Activated naive CD8-positive, alpha-beta T cell treated with anti-CD3 and anti-CD28 coated beads, Interleukin-2, amount 50 U/mL, for 24 hours (primary cell): ENCODE measurements around the gene ORAI1.
"Not testable (repeated sequence)": the region's sequence is repeated elsewhere in the genome, so short reads cannot be mapped to it uniquely, and the experiment has no call there.

Experiments
- ATAC-seq: fragments of 150-1000 bp; cut with Tn5 transposase; one replicate; pipeline ENCODE4 v1.10.0; 2021
- DNase-seq: peaks from one replicate; pipeline ENCODE4 v3.0.0; 2021
- H3K27ac Mint-ChIP-seq: one replicate; pipeline ENCODE4 v1.8.0; 2021; ENCODE audit warnings: mild to moderate bottlenecking, mixed read lengths
- H3K27me3 Mint-ChIP-seq: one replicate; pipeline ENCODE4 v1.8.0; 2021; ENCODE audit warnings: mixed read lengths
- H3K36me3 Mint-ChIP-seq: one replicate; pipeline ENCODE4 v1.8.0; 2021; ENCODE audit warnings: low read depth, mixed read lengths
- H3K4me1 Mint-ChIP-seq: one replicate; pipeline ENCODE4 v1.8.0; 2021; ENCODE audit warnings: mixed read lengths
- H3K4me3 Mint-ChIP-seq: one replicate; pipeline ENCODE4 v1.8.0; 2021; ENCODE audit warnings: mild to moderate bottlenecking, moderate library complexity, mixed read lengths
- H3K9me3 Mint-ChIP-seq: one replicate; pipeline ENCODE4 v1.8.0; 2021; ENCODE audit warnings: mixed read lengths

The ORAI1 gene

GRCh38 chr12:121626853-121627640, 717 bp downstream of the ORAI1 start:
- Mint-ChIP-seq H3K4me1 (peaks cover 60% of the 10 kb centered on the region), H3K27ac (peak overlapping the region; percentile 99), H3K9me3 (no peaks in the 10 kb centered on the region), H3K27me3 (no peaks in the 10 kb centered on the region), H3K36me3 (peaks cover 31% of the 10 kb centered on the region), H3K4me3 (peak overlapping the region; percentile 91)
- DNase-seq (peak; percentile 89), ATAC-seq (peak; percentile 71)

DNA sequence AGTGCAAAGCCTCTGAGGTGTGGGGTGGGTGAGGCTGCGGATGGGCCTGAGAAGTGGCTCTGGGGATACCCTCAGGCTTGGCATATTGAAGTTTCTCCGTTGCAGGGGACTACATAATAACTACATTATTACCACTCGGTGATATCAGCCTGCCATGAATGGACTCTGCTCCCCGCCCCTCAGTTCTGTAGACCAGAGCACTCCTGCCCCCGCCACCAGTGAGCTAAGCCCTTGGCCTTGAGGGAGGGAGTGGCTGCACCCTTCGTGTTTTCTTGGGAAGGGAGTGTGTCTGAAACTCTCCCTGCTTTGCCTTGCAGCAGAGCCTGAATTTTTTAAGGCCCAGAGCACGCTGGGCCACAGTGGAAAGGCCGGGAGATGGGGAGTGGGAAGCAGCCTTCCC, 1.7 kb downstream of the ORAI1 start:
- Mint-ChIP-seq H3K27ac (peak overlapping the region; percentile 99), H3K4me1 (peaks cover 70% of the 10 kb centered on the region)
- ATAC-seq, result peak; percentile 2

GRCh38 chr12:121628536-121628935, 2.2 kb downstream of the ORAI1 start:
- peaks cover 37% of the 10 kb centered on the region for H3K36me3 Mint-ChIP-seq
- no peaks in the 10 kb centered on the region for H3K27me3 Mint-ChIP-seq
- H3K4me1 Mint-ChIP-seq, result peaks cover 74% of the 10 kb centered on the region
- peak overlapping the region; percentile 91 for H3K4me3 Mint-ChIP-seq
- peak; percentile 44 for DNase-seq
- ATAC-seq, result no peak
- peak overlapping the region; percentile 99 for H3K27ac Mint-ChIP-seq
- no peaks in the 10 kb centered on the region for H3K9me3 Mint-ChIP-seq

More for the DNA sequence above, 1.7 kb downstream of the ORAI1 start:
- Mint-ChIP-seq H3K27me3 (no peaks in the 10 kb centered on the region), H3K36me3 (peaks cover 37% of the 10 kb centered on the region), H3K9me3 (no peaks in the 10 kb centered on the region), H3K4me3 (peak overlapping the region; percentile 91)
- DNase-seq, result peak; percentile 41

DNA sequence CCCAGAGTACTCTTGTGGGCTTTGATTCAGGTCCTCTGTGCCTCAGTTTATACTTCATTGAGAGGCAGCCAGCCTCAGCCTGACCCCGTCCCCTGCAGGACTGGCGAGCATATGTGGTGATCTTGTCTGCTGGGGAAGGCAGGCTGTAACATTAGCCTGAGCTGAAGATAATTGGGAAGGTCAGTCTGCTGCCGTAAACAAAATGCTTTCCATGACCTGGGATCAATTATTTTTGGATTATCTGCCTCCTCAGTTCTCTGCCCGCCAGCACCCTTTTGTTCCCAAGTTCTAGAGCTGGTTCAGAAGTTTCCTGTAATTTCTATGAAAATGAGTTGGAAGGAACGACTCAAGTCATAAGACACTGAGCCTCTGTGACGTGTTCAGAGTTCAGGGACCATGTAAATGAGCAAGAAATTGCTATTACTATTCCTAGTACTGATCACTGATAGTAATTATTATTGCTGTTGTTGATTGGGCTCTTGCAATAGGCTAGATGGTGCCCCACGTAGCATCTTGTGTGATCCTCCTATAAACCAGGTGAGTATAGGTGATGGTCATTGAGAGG, 4.5 kb downstream of the ORAI1 start:
- H3K9me3 Mint-ChIP-seq, result no peaks in the 10 kb centered on the region
- H3K27ac Mint-ChIP-seq, result peak overlapping the region; percentile 99
- DNase-seq, result no peak
- ATAC-seq, result no peak
- H3K4me1 Mint-ChIP-seq, result peaks cover 75% of the 10 kb centered on the region
- H3K4me3 Mint-ChIP-seq, result peak overlapping the region; percentile 91
- H3K36me3 Mint-ChIP-seq, result peaks cover 41% of the 10 kb centered on the region
- no peaks in the 10 kb centered on the region for H3K27me3 Mint-ChIP-seq

GRCh38 chr12:121632069-121632970, 6.0 kb downstream of the ORAI1 start:
- peak overlapping the region; percentile 40 for H3K4me3 Mint-ChIP-seq
- no peaks in the 10 kb centered on the region for H3K27me3 Mint-ChIP-seq
- H3K36me3 Mint-ChIP-seq, result peaks cover 41% of the 10 kb centered on the region
- DNase-seq, result no peak
- H3K4me1 Mint-ChIP-seq, result peaks cover 84% of the 10 kb centered on the region
- H3K9me3 Mint-ChIP-seq, result no peaks in the 10 kb centered on the region
- peak overlapping the region; percentile 89 for H3K27ac Mint-ChIP-seq
- no peak for ATAC-seq

DNA sequence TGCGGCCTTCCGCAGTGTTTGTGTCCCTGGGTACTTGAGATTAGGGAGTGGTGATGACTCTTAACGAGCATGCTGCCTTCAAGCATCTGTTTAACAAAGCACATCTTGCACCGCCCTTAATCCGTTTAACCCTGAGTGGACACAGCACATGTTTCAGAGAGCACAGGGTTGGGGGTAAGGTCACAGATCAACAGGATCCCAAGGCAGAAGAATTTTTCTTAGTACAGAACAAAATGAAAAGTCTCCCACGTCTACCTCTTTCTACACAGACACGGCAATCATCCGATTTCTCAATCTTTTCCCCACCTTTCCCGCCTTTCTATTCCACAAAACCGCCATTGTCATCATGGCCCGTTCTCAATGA, 7.5 kb downstream of the ORAI1 start:
- not testable (repeated sequence) for H3K9me3 Mint-ChIP-seq, DNase-seq, H3K27me3 Mint-ChIP-seq, ATAC-seq, H3K27ac Mint-ChIP-seq, H3K4me3 Mint-ChIP-seq
- Mint-ChIP-seq H3K4me1 (peaks cover 83% of the 10 kb centered on the region), H3K36me3 (peaks cover 36% of the 10 kb centered on the region)

DNA sequence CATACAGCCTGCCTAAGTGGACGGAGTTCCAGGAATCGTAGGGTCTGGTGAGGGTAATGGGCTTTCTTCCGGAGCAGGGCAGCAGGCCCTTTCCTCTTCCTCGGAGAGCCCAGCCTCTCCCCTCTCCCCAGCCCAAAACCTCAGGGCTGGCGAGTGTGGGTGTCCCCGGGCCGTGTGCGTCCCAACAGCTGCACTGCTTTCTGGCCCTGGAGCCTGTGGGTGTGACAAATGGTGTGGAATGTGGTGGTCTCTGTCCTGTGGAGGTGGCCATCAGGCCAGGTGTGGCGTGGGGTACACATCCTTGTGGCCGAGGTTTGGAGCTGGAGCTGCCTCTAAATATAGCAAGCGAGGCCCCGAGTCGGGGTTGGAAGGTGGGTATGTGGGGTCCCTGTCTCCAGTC, 8.5 kb downstream of the ORAI1 start:
- Mint-ChIP-seq H3K4me1 (peaks cover 77% of the 10 kb centered on the region), H3K27ac (peak overlapping the region; percentile 81), H3K9me3 (no peaks in the 10 kb centered on the region), H3K4me3 (peak overlapping the region; percentile 11), H3K36me3 (peaks cover 30% of the 10 kb centered on the region), H3K27me3 (no peaks in the 10 kb centered on the region)
- ATAC-seq (no peak), DNase-seq (no peak)

GRCh38 chr12:121637231-121637914, 11.0 kb downstream of the ORAI1 start:
- ATAC-seq, result peak; percentile 82
- Mint-ChIP-seq H3K4me1 (peaks cover 57% of the 10 kb centered on the region), H3K27me3 (no peaks in the 10 kb centered on the region), H3K4me3 (peak overlapping the region; percentile 61), H3K36me3 (peaks cover 23% of the 10 kb centered on the region), H3K9me3 (no peaks in the 10 kb centered on the region), H3K27ac (peak overlapping the region; percentile 92)
- DNase-seq, result peak; percentile 76

- no peaks in the 10 kb centered on the region for H3K27me3 Mint-ChIP-seq
- H3K4me1 Mint-ChIP-seq, result peaks cover 46% of the 10 kb centered on the region
- peaks cover 24% of the 10 kb centered on the region for H3K36me3 Mint-ChIP-seq
- DNase-seq, result no peak
- H3K27ac Mint-ChIP-seq, result peak overlapping the region; percentile 92
- H3K9me3 Mint-ChIP-seq, result no peaks in the 10 kb centered on the region
- ATAC-seq, result no peak
- peak overlapping the region; percentile 61 for H3K4me3 Mint-ChIP-seq
Observed at GRCh38 chr12:121638298-121639202, 12.2 kb downstream of the ORAI1 start.

DNA sequence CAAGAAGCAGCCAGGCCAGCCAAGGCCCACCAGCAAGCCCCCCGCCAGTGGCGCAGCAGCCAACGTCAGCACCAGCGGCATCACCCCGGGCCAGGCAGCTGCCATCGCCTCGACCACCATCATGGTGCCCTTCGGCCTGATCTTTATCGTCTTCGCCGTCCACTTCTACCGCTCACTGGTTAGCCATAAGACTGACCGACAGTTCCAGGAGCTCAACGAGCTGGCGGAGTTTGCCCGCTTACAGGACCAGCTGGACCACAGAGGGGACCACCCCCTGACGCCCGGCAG, 15.0 kb downstream of the ORAI1 start:
- Mint-ChIP-seq H3K27me3 (no peaks in the 10 kb centered on the region), H3K36me3 (peaks cover 21% of the 10 kb centered on the region), H3K4me3 (no peak overlapping the region), H3K27ac (peak overlapping the region; percentile 18), H3K9me3 (no peaks in the 10 kb centered on the region), H3K4me1 (peaks cover 30% of the 10 kb centered on the region)
- ATAC-seq (no peak), DNase-seq (no peak)

DNA sequence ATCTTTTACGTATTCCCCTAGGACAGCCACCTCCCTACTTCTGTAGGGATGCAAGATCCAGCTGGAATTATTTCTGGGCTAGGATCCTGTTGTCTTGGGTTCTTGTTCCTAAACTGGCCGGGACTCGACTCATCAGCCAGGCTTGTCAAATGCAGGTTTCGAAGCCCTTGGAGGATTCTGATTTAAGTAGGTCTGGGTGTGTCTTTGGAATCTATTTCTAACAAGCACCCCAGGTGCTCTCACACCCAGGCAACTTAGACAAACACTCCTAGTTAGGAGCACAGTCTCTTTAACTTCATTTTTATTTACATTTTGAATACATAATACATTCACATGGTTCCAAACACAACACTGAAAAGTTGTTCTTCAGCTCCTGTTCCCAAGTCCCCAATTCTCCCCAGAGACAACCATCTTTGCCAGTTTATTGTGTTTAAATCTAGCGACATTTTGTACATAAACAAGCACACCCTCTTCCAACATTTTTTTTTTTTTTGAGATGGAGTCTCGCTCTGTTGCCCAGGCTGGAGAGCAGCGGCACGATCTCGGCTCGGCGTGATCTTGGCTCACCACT, 22.2 kb downstream of the ORAI1 start:
- Mint-ChIP-seq H3K9me3 (no peaks in the 10 kb centered on the region), H3K4me3 (no peak overlapping the region)

GRCh38 chr12:121649322-121649721, 23.0 kb downstream of the ORAI1 start:
- ATAC-seq (peak; percentile 33), DNase-seq (no peak)
- Mint-ChIP-seq H3K9me3 (no peaks in the 10 kb centered on the region), H3K36me3 (peaks cover 21% of the 10 kb centered on the region), H3K27ac (peak overlapping the region; percentile 61), H3K27me3 (no peaks in the 10 kb centered on the region), H3K4me1 (peaks cover 27% of the 10 kb centered on the region), H3K4me3 (no peak overlapping the region)

More for the DNA sequence above, 22.2 kb downstream of the ORAI1 start:
- Mint-ChIP-seq H3K4me1 (peaks cover 21% of the 10 kb centered on the region), H3K36me3 (peaks cover 15% of the 10 kb centered on the region), H3K27ac (no peak overlapping the region), H3K27me3 (no peaks in the 10 kb centered on the region)
- ATAC-seq (no peak), DNase-seq (no peak)

- H3K9me3 Mint-ChIP-seq, result no peaks in the 10 kb centered on the region
- DNase-seq (no peak), ATAC-seq (peak; percentile 67)
- peaks cover 21% of the 10 kb centered on the region for H3K36me3 Mint-ChIP-seq
- no peak overlapping the region for H3K4me3 Mint-ChIP-seq
- H3K27me3 Mint-ChIP-seq, result no peaks in the 10 kb centered on the region
- peak overlapping the region; percentile 61 for H3K27ac Mint-ChIP-seq
- H3K4me1 Mint-ChIP-seq, result peaks cover 30% of the 10 kb centered on the region
Observed at GRCh38 chr12:121649819-121650353, 23.6 kb downstream of the ORAI1 start.
